WTC11 (cell line): ENCODE results near the gene KIAA0930. TPM values are rescaled to one million over a fixed set of nuclear protein-coding genes. Genes with fewer than 3 reads are reported as not detected.

Experiments used
- ATAC-seq: fragments of 200-7000 bp; cut with Tn5 transposase; 2 replicates; pipeline ENCODE4 v1.10.0; 2021; ENCODE audit warnings: mild to moderate bottlenecking, moderate library complexity
- CTCF ChIA-PET: fragments of 300-600 bp; sonication (Branson Sonifier 250); formaldehyde crosslinking; loops from one replicate; lab custom pipeline; 2021; ENCODE audit warnings: antibody characterized with exemption; lab: Charles Lee
- POLR2A ChIA-PET: fragments of 350-600 bp; sonication (Branson Sonifier 250); formaldehyde crosslinking; loops from one replicate; lab custom pipeline; 2021; ENCODE audit warnings: antibody characterized with exemption; lab: Charles Lee
- DNase-seq: peaks from one replicate; pipeline ENCODE4 v3.0.0; 2021; ENCODE audit warnings: low spot score
- H3K27ac Mint-ChIP-seq: 2 replicates; pipeline ENCODE4 v1.8.0; 2021; ENCODE audit warnings: mixed read lengths
- H3K27me3 Mint-ChIP-seq: 2 replicates; pipeline ENCODE4 v1.8.0; 2021; ENCODE audit warnings: low read depth, mild to moderate bottlenecking, moderate library complexity, mixed read lengths
- H3K36me3 Mint-ChIP-seq: 2 replicates; pipeline ENCODE4 v1.8.0; 2021; ENCODE audit warnings: mixed read lengths
- H3K4me1 Mint-ChIP-seq: 2 replicates; pipeline ENCODE4 v1.8.0; 2022; ENCODE audit warnings: mixed read lengths
- H3K4me3 Mint-ChIP-seq: 2 replicates; pipeline ENCODE4 v1.8.0; 2021; ENCODE audit warnings: mild to moderate bottlenecking, moderate library complexity, mixed read lengths
- H3K9me3 Mint-ChIP-seq: 2 replicates; pipeline ENCODE4 v1.8.0; 2021; ENCODE audit warnings: mixed read lengths
- ETV6 ChIP-seq: sonication (generic); formaldehyde crosslinking; IDR thresholded peaks from 2 replicates; pipeline ENCODE4 v1.8.1; 2022; ENCODE audit warnings: mild to moderate bottlenecking, missing genetic modification reagents
- GTF2I ChIP-seq: fragments of 250-450 bp; sonication (Bioruptor Pico); conservative IDR thresholded peaks from 2 replicates; pipeline ENCODE4 v1.4.0; 2021; ENCODE audit warnings: mild to moderate bottlenecking
- IRF2 ChIP-seq: sonication (generic); formaldehyde crosslinking; IDR thresholded peaks from 2 replicates; pipeline ENCODE4 v1.8.0; 2022; ENCODE audit warnings: low read depth, missing genetic modification reagents, borderline replicate concordance
- JAZF1 ChIP-seq: fragments of 250-450 bp; sonication (Bioruptor Pico); IDR thresholded peaks from 2 replicates; pipeline ENCODE4 v1.9.0; 2021; ENCODE audit warnings: moderate library complexity, mild to moderate bottlenecking, inconsistent platforms
- MYBL2 ChIP-seq: sonication (generic); formaldehyde crosslinking; IDR thresholded peaks from 2 replicates; pipeline ENCODE4 v1.8.1; 2023; ENCODE audit warnings: mild to moderate bottlenecking, moderate library complexity, missing genetic modification reagents
- NR3C1 ChIP-seq: sonication (generic); formaldehyde crosslinking; conservative IDR thresholded peaks from 2 replicates; pipeline ENCODE4 v1.8.1; 2023; ENCODE audit warnings: low read depth, mild to moderate bottlenecking, missing genetic modification reagents
- ZBTB21 ChIP-seq: sonication (generic); formaldehyde crosslinking; IDR thresholded peaks from 2 replicates; pipeline ENCODE4 v1.8.1; 2023; ENCODE audit warnings: mild to moderate bottlenecking, missing genetic modification reagents, borderline replicate concordance
- ZNF121 ChIP-seq: sonication (generic); formaldehyde crosslinking; IDR thresholded peaks from 2 replicates; pipeline ENCODE4 v1.8.0; 2023; ENCODE audit warnings: missing genetic modification reagents
- ZNF423 ChIP-seq: fragments of 250-450 bp; sonication (Bioruptor Pico); IDR thresholded peaks from 2 replicates; pipeline ENCODE4 v2.1.2; 2022; ENCODE audit warnings: mild to moderate bottlenecking, moderate library complexity
- total RNA-seq: library from RNA; stranded (reverse); gene quantifications from 3 replicates; pipeline ENCODE4 v1.2.3, GENCODE V29; 2021
- TF ChIP-seq, protein P1 (sequence below): sonication (generic); formaldehyde crosslinking; IDR thresholded peaks from 2 replicates; pipeline ENCODE4 v1.8.0; 2023; ENCODE audit warnings: missing genetic modification reagents, mild to moderate bottlenecking, borderline replicate concordance
- TF ChIP-seq, protein P2 (sequence below): sonication (generic); formaldehyde crosslinking; IDR thresholded peaks from 2 replicates; pipeline ENCODE4 v1.8.1; 2022; ENCODE audit warnings: low read depth, mild to moderate bottlenecking, moderate library complexity, missing genetic modification reagents, borderline replicate concordance
- TF ChIP-seq, protein P3 (sequence below): fragments of 250-450 bp; sonication (Bioruptor Pico); IDR thresholded peaks from 2 replicates; pipeline ENCODE4 v1.9.0; 2021; ENCODE audit warnings: mild to moderate bottlenecking
- TF ChIP-seq, protein P4 (sequence below): sonication (generic); formaldehyde crosslinking; IDR thresholded peaks from 2 replicates; pipeline ENCODE4 v1.8.0; 2023; ENCODE audit warnings: missing genetic modification reagents

Gene KIAA0930
- total RNA-seq, 1 experiment from 2014 or later = 62.1 TPM

DNA sequence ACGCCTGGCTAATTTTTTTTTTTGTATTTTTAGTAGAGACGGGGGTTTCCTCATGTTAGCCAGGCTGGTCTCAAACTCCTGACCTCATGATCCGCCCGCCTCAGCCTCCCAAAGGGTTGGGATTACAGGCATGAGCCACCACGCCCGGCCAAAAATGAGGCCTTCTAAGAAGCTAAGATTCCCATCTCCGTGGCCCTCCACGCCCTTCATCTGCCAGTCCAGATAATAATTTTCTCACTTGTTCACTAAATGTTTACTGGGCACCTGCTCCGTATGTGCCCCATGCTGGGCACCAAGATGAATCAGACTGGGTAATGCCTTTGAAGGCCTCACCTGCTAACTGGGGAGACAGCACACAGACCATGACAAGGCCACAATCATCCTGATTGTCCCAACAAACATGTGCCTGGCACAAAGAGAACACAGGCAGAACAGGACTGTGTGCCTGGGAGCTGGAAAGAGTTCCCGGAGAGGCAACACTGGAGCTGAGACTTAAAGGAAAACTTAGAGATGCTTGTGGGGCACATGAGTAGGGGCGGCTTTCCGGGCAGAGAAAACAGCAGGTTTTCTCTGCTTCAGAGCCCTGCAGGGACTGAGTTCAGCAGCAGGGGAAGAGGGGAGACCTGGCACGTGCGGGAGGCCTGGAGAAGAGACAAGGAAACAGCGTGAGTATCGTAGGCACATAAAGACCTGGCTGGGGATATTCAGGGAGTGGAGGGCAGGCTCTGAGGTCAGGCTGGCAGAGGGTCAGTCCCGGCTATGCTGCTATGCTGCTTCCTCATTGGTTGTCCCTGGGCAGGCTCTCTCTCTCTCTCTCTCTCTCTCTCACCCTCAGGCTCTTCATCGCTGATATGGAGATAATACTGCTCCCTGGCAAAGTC, 2.4 kb downstream of the KIAA0930 start (continued):
- no peak for TF ChIP-seq IRF2 (CRISPR knock-in tag)
- no peak for TF ChIP-seq ZBTB21 (CRISPR knock-in tag)
- TF ChIP-seq, protein P1, sequence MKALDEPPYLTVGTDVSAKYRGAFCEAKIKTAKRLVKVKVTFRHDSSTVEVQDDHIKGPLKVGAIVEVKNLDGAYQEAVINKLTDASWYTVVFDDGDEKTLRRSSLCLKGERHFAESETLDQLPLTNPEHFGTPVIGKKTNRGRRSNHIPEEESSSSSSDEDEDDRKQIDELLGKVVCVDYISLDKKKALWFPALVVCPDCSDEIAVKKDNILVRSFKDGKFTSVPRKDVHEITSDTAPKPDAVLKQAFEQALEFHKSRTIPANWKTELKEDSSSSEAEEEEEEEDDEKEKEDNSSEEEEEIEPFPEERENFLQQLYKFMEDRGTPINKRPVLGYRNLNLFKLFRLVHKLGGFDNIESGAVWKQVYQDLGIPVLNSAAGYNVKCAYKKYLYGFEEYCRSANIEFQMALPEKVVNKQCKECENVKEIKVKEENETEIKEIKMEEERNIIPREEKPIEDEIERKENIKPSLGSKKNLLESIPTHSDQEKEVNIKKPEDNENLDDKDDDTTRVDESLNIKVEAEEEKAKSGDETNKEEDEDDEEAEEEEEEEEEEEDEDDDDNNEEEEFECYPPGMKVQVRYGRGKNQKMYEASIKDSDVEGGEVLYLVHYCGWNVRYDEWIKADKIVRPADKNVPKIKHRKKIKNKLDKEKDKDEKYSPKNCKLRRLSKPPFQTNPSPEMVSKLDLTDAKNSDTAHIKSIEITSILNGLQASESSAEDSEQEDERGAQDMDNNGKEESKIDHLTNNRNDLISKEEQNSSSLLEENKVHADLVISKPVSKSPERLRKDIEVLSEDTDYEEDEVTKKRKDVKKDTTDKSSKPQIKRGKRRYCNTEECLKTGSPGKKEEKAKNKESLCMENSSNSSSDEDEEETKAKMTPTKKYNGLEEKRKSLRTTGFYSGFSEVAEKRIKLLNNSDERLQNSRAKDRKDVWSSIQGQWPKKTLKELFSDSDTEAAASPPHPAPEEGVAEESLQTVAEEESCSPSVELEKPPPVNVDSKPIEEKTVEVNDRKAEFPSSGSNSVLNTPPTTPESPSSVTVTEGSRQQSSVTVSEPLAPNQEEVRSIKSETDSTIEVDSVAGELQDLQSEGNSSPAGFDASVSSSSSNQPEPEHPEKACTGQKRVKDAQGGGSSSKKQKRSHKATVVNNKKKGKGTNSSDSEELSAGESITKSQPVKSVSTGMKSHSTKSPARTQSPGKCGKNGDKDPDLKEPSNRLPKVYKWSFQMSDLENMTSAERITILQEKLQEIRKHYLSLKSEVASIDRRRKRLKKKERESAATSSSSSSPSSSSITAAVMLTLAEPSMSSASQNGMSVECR = no peak
- no peak for TF ChIP-seq ETV6 (CRISPR knock-in tag)
- no peak for TF ChIP-seq ZNF423 (CRISPR knock-in tag)
- no peak for TF ChIP-seq NR3C1 (CRISPR knock-in tag)
- TF ChIP-seq, protein P2, sequence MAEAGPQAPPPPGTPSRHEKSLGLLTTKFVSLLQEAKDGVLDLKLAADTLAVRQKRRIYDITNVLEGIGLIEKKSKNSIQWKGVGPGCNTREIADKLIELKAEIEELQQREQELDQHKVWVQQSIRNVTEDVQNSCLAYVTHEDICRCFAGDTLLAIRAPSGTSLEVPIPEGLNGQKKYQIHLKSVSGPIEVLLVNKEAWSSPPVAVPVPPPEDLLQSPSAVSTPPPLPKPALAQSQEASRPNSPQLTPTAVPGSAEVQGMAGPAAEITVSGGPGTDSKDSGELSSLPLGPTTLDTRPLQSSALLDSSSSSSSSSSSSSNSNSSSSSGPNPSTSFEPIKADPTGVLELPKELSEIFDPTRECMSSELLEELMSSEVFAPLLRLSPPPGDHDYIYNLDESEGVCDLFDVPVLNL = no peak

DNA sequence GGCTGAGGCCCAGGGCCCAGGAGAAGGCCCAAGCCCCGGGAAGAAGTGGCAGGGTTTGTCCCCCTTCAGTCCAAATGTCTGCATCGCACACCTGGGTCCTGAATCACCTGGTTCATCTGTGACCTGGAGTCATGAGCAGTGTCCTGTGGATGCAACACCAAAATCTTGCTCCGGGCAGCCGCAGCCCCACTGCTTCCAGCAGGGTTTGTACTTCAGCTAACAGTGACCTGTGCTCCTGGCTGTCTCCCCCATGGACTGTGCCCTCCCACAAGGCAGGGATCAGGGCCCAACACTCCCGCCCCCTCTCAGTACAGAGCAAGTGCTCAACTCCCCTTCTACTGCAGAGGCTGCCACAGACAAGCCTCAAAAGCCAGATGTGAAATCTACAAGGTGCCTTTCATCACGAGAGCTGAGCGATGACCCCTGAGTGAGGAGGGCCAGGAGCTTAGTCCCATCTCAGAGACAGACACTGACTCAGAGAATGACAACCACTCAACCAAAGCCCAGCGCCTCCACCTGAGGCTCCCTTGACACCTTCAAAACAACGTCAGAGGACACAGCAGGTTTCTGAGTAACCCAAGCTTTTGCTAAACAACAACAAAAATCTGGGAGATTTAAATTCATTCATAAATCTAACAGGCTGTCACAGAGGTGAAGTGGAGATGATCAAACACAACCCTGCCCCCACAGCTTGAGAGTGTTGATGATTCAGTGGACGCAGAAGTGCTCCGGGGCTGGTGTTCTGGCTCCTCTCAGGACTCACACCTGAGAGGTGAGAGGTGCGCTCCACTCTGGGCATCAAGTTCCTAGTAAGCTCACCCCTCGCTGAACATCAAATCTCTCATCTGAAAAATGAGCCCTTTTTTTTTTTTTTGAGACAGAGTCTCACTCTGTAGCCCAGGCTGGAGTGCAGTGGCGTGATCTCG, 3.4 kb downstream of the KIAA0930 start:
- Mint-ChIP-seq H3K27me3 (peaks cover 17% of the 10 kb centered on the region), H3K4me3 (no peak overlapping the region), H3K9me3 (no peaks in the 10 kb centered on the region), H3K4me1 (peaks cover 20% of the 10 kb centered on the region), H3K36me3 (0 out of 2 replicates have a peak, but pooled peaks cover 3% of the 10 kb centered on the region), H3K27ac (peak overlapping the region; percentile 32)
- ATAC-seq (no peak), DNase-seq (no peak)
- CTCF ChIA-PET = interaction anchor here (1.0 to 1.7 kb wide), 2 partner anchors 28 to 45 kb away, joined by 4 to 11 read pairs; no protein-coding TSS in a partner anchor
- POLR2A ChIA-PET = no interaction called here
- TF ChIP-seq GTF2I (CRISPR knock-in tag) = no peak
- TF ChIP-seq JAZF1 (CRISPR knock-in tag) = no peak
- TF ChIP-seq ZBTB21 (CRISPR knock-in tag) = no peak
- TF ChIP-seq, protein P3, sequence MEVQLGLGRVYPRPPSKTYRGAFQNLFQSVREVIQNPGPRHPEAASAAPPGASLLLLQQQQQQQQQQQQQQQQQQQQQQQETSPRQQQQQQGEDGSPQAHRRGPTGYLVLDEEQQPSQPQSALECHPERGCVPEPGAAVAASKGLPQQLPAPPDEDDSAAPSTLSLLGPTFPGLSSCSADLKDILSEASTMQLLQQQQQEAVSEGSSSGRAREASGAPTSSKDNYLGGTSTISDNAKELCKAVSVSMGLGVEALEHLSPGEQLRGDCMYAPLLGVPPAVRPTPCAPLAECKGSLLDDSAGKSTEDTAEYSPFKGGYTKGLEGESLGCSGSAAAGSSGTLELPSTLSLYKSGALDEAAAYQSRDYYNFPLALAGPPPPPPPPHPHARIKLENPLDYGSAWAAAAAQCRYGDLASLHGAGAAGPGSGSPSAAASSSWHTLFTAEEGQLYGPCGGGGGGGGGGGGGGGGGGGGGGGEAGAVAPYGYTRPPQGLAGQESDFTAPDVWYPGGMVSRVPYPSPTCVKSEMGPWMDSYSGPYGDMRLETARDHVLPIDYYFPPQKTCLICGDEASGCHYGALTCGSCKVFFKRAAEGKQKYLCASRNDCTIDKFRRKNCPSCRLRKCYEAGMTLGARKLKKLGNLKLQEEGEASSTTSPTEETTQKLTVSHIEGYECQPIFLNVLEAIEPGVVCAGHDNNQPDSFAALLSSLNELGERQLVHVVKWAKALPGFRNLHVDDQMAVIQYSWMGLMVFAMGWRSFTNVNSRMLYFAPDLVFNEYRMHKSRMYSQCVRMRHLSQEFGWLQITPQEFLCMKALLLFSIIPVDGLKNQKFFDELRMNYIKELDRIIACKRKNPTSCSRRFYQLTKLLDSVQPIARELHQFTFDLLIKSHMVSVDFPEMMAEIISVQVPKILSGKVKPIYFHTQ (CRISPR knock-in tag) = no peak
- TF ChIP-seq, protein P4, sequence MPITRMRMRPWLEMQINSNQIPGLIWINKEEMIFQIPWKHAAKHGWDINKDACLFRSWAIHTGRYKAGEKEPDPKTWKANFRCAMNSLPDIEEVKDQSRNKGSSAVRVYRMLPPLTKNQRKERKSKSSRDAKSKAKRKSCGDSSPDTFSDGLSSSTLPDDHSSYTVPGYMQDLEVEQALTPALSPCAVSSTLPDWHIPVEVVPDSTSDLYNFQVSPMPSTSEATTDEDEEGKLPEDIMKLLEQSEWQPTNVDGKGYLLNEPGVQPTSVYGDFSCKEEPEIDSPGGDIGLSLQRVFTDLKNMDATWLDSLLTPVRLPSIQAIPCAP (CRISPR knock-in tag) = no peak
- TF ChIP-seq, protein P2 = no peak
- TF ChIP-seq ZNF121 (CRISPR knock-in tag) = no peak
- no peak for TF ChIP-seq MYBL2
